Measurements from ENCODE around the gene GPR152. TPM values are rescaled to one million over a fixed set of nuclear protein-coding genes. Genes with fewer than 3 reads are reported as not detected.

The GPR152 gene
- total and polyA plus RNA-seq, 2 of the 8 experiments (the other 6 are each of a cell fraction or from before 2014, with no cell fraction given), result not detected

DNA sequence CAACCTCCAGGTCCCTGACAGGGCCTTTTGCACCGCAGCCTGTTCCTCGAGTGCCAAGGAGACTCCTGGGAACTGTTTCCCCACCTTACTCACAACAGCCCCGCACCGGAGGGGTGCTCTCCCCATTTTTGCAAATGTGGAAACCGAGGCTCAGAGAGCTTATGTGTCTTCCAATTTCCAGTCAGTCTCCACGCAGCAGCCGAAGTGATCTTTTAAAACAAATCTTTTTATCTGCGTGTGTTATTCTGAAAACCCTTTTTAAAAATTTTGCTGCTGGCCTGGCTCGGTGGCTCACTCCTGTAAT lies 16.9 kb upstream of the GPR152 start:
- Histone ChIP-seq H3K9ac (replicated peaks in 1 of 4; ENCODE audit: extremely low read depth in 1 of 4, low read depth in 3 of 4, low read length in 3 of 4) (no peak overlapping the region; a peak in 1 of 7 replicates), H3K79me1 (ENCODE audit: low read depth, low read length) (peaks cover 2% of the 10 kb centered on the region), H3K4me3 (ENCODE audit: extremely low read depth in 1 of 4, insufficient read depth in 2 of 4, low read depth in 3 of 4, low read length in 4 of 4) (peak overlapping the region; percentile 12 to 90 (median 48); a peak in 7 of 8 replicates), H2AFZ (ENCODE audit: low read length) (peak overlapping the region; percentile 47; the same call in 1 of the 2 replicates), H2BK5ac (ENCODE audit: low read depth, low read length) (no peak overlapping the region), H2BK12ac (ENCODE audit: low read depth, low read length) (no peak overlapping the region), H3K4me1 (replicated peaks in 1 of 4; ENCODE audit: control insufficient read depth in 3 of 4, insufficient read depth in 4 of 4, low read length in 3 of 4) (peaks cover 0 to 9% (median 3%) of the 10 kb centered on the region in 4 experiments; a peak in 5 of 7 replicates), H3K79me2 (ENCODE audit: control insufficient read depth in 1 of 2, insufficient read depth in 2 of 2, low read length in 2 of 2) (peaks cover 0 to 3% of the 10 kb centered on the region in 2 experiments; a peak in 2 of 4 replicates), H3K18ac (ENCODE audit: extremely low read depth, low read length) (no peak overlapping the region; the same call in 1 of the 2 replicates), H3K27ac (ENCODE audit: low read depth, low read length) (no peak overlapping the region), H3K36me3 (ENCODE audit: control insufficient read depth in 2 of 4, insufficient read depth in 4 of 4, low read length in 3 of 4) (no peaks in the 10 kb centered on the region), H3K27me3 (replicated peaks in 1 of 4; ENCODE audit: control insufficient read depth in 3 of 4, extremely low read depth in 1 of 4, insufficient read depth in 3 of 4, low read length in 3 of 4) (no peaks in the 10 kb centered on the region), H2BK120ac (replicated peaks; ENCODE audit: low read depth, low read length) (no peak overlapping the region), H3K4me2 (ENCODE audit: insufficient read depth in 1 of 2, low read depth in 2 of 2, low read length in 2 of 2) (peak overlapping the region; percentile 61 to 81; a peak in 3 of 4 replicates), H2AK5ac (ENCODE audit: low read depth, low read length) (no peak overlapping the region), H4K20me1 (replicated peaks in 1 of 2; ENCODE audit: control insufficient read depth in 1 of 2, insufficient read depth in 2 of 2, low read length in 2 of 2) (peaks cover 0 to 3% of the 10 kb centered on the region in 2 experiments), H4K91ac (replicated peaks; ENCODE audit: insufficient read length, low read length) (peak overlapping the region; percentile 61), H3K14ac (ENCODE audit: insufficient read length) (no peak overlapping the region), H4K5ac (ENCODE audit: insufficient read length, low read depth, low read length) (peak overlapping the region; percentile 67), H4K8ac (ENCODE audit: extremely low read depth, insufficient read depth, low read length) (peak overlapping the region; percentile 96; the same call in 1 of the 2 replicates), H3K9me3 (ENCODE audit: insufficient read depth in 2 of 2, low read depth in 1 of 2, low read length in 1 of 2) (no peaks in the 10 kb centered on the region), H2BK20ac (ENCODE audit: low read length) (no peak overlapping the region), H3K4ac (replicated peaks; ENCODE audit: insufficient read length, low read depth, low read length) (no peak overlapping the region), H3K23ac (ENCODE audit: insufficient read length) (no peak overlapping the region), H3K56ac (replicated peaks; ENCODE audit: insufficient read length, low read depth, low read length) (no peak overlapping the region), H3K23me2 (ENCODE audit: low read depth, low read length) (peaks cover 6% of the 10 kb centered on the region), H2BK15ac (ENCODE audit: low read length) (no peak overlapping the region)
- WGBS, 2 experiments (ENCODE audit: extremely low coverage in 1 of 2, insufficient coverage in 1 of 2, insufficient read length in 1 of 2, insufficient replicate concordance in 2 of 2, low coverage in 1 of 2, low lambda C conversion rate in 2 of 2, missing lambda C conversion rate in 1 of 2), result 49% methylated on average over 9 of the region's 9 CpGs; no CpG with 5 or more reads in 1 of the 2 experiments
- ChIA-PET CTCF (ENCODE audit: partially characterized antibody) (interaction anchor here (0.7 to 1.6 kb wide), 5 partner anchors 12 to 1580 kb away, joined by 3 to 7 read pairs (median 5); partner anchors contain the start of gene TPCN2), POLR2A (ENCODE audit: partially characterized antibody) (interaction anchor here (1.0 to 4.6 kb wide), 10 partner anchors 12 to 98 kb away, joined by 3 to 36 read pairs (median 5); partner anchors contain the start of genes PPP1CA, PTPRCAP and RPS6KB2)
- no peak for FAIRE-seq
- no peak for DNase-seq (ENCODE audit: low read depth in 1 of 2, low spot score in 2 of 2)
- TF ChIP-seq SIRT6 (IDR thresholded peaks at IDR 0.05; ENCODE audit: low read length), result no peak
- TF ChIP-seq KDM4A (IDR thresholded peaks at IDR 0.05; ENCODE audit: low read depth, low read length, severe bottlenecking), result peak; percentile 54

All from H1 (cell line).